ENCODE measurements around the gene BLMH.

GRCh38 chr17:30315106-30315505 is 23.4 kb upstream of the BLMH start:
- TF ChIP-seq EP300 (IDR thresholded peaks at IDR 0.05) (no peak), CTCF (IDR thresholded peaks at IDR 0.05) (no peak), POLR2AphosphoS5 (IDR thresholded peaks at IDR 0.05) (no peak)

Measured in esophagus muscularis mucosa (tissue), 4 donors.